ENCODE measurements around the gene DNAH8.

Gene DNAH8

GRCh38 chr6:38695227-38695900 lies 19.7 kb upstream of the DNAH8 start:
- Histone ChIP-seq H3K79me2 (ENCODE audit: control insufficient read depth, low read length) (peaks cover 94% of the 10 kb centered on the region), H3K4me3 (ENCODE audit: low read length) (no peak overlapping the region), H3F3A (ENCODE audit: control insufficient read depth, insufficient read depth) (no peaks in the 10 kb centered on the region), H3K9me2 (replicated peaks; ENCODE audit: control insufficient read depth, low read length) (no peaks in the 10 kb centered on the region), H3K9me3 (ENCODE audit: control insufficient read depth, insufficient read depth, low read length) (peaks cover 3% of the 10 kb centered on the region), H3K36me3 (ENCODE audit: control insufficient read depth, low read length) (peaks cover 27% of the 10 kb centered on the region), H3K4me2 (ENCODE audit: low read length) (no peak overlapping the region), H3K27me3 (ENCODE audit: control insufficient read depth, low read length) (no peaks in the 10 kb centered on the region), H3K27ac (ENCODE audit: low read depth, low read length) (no peak overlapping the region), H3K4me1 (ENCODE audit: control insufficient read depth, low read length) (peaks cover 3% of the 10 kb centered on the region; the same call in 1 of the 2 replicates), H4K20me1 (ENCODE audit: control insufficient read depth, insufficient read depth, low read depth, low read length) (peaks cover 12% of the 10 kb centered on the region; the same call in 1 of the 2 replicates)
- no peak for TF ChIP-seq CTCF (IDR thresholded peaks at IDR 0.05; ENCODE audit: low read depth, low read length, poor library complexity, severe bottlenecking)
- no peak for TF ChIP-seq EZH2phosphoT487 (IDR thresholded peaks at IDR 0.05; ENCODE audit: borderline replicate concordance, low read length)

GRCh38 chr6:38695933-38696332 lies 19.2 kb upstream of the DNAH8 start:
- Histone ChIP-seq H3K4me2 (ENCODE audit: low read length) (no peak overlapping the region), H3K4me1 (ENCODE audit: control insufficient read depth, low read length) (peaks cover 7% of the 10 kb centered on the region; the same call in 1 of the 2 replicates), H3K36me3 (ENCODE audit: control insufficient read depth, low read length) (peaks cover 33% of the 10 kb centered on the region), H3K4me3 (ENCODE audit: low read length) (no peak overlapping the region), H4K20me1 (ENCODE audit: control insufficient read depth, insufficient read depth, low read depth, low read length) (peaks cover 12% of the 10 kb centered on the region; the same call in 1 of the 2 replicates), H3K27ac (ENCODE audit: low read depth, low read length) (no peak overlapping the region), H3K27me3 (ENCODE audit: control insufficient read depth, low read length) (no peaks in the 10 kb centered on the region), H3K9me3 (ENCODE audit: control insufficient read depth, insufficient read depth, low read length) (peaks cover 9% of the 10 kb centered on the region), H3K9me2 (replicated peaks; ENCODE audit: control insufficient read depth, low read length) (no peaks in the 10 kb centered on the region), H3F3A (ENCODE audit: control insufficient read depth, insufficient read depth) (no peaks in the 10 kb centered on the region), H3K79me2 (ENCODE audit: control insufficient read depth, low read length) (peaks cover 95% of the 10 kb centered on the region)
- no peak for TF ChIP-seq EZH2phosphoT487 (IDR thresholded peaks at IDR 0.05; ENCODE audit: borderline replicate concordance, low read length)

DNA sequence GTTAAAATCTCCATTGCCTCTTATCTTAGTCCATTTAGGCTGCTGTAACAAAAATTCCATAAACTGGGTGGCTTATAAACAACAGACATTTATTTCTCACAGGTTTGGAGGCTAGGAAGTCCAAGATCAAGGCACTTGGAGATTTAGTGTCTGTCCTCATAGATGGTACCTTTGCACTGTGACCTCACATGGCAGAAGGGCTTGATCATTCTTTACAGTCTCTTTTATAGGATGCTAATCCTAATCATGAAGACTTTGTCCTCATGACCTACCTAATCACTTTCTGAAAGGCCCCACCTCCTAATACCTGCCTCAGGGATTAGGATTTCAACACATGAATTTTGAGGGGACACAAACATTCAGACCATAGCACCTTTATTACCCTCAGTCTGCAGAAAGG lies 18.8 kb upstream of the DNAH8 start:
- Histone ChIP-seq H3K27me3 (ENCODE audit: control insufficient read depth, low read length) (no peaks in the 10 kb centered on the region), H3K36me3 (ENCODE audit: control insufficient read depth, low read length) (peaks cover 37% of the 10 kb centered on the region)

More for the DNA sequence above, 18.8 kb upstream of the DNAH8 start:
- Histone ChIP-seq H3K4me1 (ENCODE audit: control insufficient read depth, low read length) (peaks cover 10% of the 10 kb centered on the region), H4K20me1 (ENCODE audit: control insufficient read depth, insufficient read depth, low read depth, low read length) (peaks cover 12% of the 10 kb centered on the region; the same call in 1 of the 2 replicates), H3K79me2 (ENCODE audit: control insufficient read depth, low read length) (peaks cover 95% of the 10 kb centered on the region), H3K4me3 (ENCODE audit: low read length) (no peak overlapping the region), H3K27ac (ENCODE audit: low read depth, low read length) (no peak overlapping the region), H3K9me2 (replicated peaks; ENCODE audit: control insufficient read depth, low read length) (no peaks in the 10 kb centered on the region), H3K4me2 (ENCODE audit: low read length) (no peak overlapping the region), H3F3A (ENCODE audit: control insufficient read depth, insufficient read depth) (no peaks in the 10 kb centered on the region), H3K9me3 (ENCODE audit: control insufficient read depth, insufficient read depth, low read length) (peaks cover 9% of the 10 kb centered on the region)
- no peak for TF ChIP-seq CTCF (IDR thresholded peaks at IDR 0.05; ENCODE audit: low read depth, low read length, poor library complexity, severe bottlenecking)
- TF ChIP-seq EZH2phosphoT487 (IDR thresholded peaks at IDR 0.05; ENCODE audit: borderline replicate concordance, low read length), result no peak
